ENCODE results near the gene CYP2S1. TPM values are rescaled to one million over a fixed set of nuclear protein-coding genes. Genes with fewer than 3 reads are reported as not detected.
A peak's percentile ranks its signal among the peaks of the same experiment; 100 is the strongest.
"Not testable (repeated sequence)": the region's sequence is repeated elsewhere in the genome, so short reads cannot be mapped to it uniquely, and the experiment has no call there.

Gene CYP2S1
- total RNA-seq, 1 experiment from 2014 or later, result 6.8 TPM

DNA sequence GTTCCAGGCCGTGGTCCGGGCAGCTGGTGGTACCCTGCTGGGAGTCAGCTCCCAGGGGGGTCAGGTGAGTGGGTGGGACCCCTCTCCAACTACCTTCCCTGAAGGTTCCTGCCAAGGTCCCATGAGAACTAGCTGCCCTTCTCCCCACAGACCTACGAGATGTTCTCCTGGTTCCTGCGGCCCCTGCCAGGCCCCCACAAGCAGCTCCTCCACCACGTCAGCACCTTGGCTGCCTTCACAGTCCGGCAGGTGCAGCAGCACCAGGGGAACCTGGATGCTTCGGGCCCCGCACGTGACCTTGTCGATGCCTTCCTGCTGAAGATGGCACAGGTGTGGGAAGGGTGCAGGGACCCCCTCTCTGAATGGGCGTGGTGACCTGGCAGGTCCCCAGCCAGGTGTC, 5.5 kb downstream of the CYP2S1 start:
- Histone ChIP-seq H3K4me3 (no peak overlapping the region), H3F3A (ENCODE audit: insufficient read depth, low read depth) (0 out of 2 replicates have a peak, but pooled peaks cover 5% of the 10 kb centered on the region), H3K9me3 (ENCODE audit: insufficient read depth, low read depth) (no peaks in the 10 kb centered on the region), H3K4me2 (no peak overlapping the region), H3K27ac (no peak overlapping the region), H3K4me1 (replicated peaks; ENCODE audit: insufficient read depth) (no peaks in the 10 kb centered on the region), H3K36me3 (ENCODE audit: low read depth) (no peaks in the 10 kb centered on the region), H2AFZ (no peak overlapping the region), H4K20me1 (ENCODE audit: insufficient read depth) (no peaks in the 10 kb centered on the region), H3K9me2 (ENCODE audit: insufficient read depth) (no peaks in the 10 kb centered on the region), H3K79me2 (ENCODE audit: low read depth) (no peaks in the 10 kb centered on the region), H3K27me3 (ENCODE audit: insufficient read depth, low read depth) (no peaks in the 10 kb centered on the region)
- ChIA-PET CTCF (no interaction called here), POLR2A (ENCODE audit: unreplicated experiment) (interaction anchor here (0.6 kb wide), 1 partner anchor 182 kb away, joined by 3 read pairs; no protein-coding TSS in a partner anchor)
- no peak for TF ChIP-seq EZH2 (IDR thresholded peaks at IDR 0.05; ENCODE audit: low read depth)
- TF ChIP-seq, protein P1, sequence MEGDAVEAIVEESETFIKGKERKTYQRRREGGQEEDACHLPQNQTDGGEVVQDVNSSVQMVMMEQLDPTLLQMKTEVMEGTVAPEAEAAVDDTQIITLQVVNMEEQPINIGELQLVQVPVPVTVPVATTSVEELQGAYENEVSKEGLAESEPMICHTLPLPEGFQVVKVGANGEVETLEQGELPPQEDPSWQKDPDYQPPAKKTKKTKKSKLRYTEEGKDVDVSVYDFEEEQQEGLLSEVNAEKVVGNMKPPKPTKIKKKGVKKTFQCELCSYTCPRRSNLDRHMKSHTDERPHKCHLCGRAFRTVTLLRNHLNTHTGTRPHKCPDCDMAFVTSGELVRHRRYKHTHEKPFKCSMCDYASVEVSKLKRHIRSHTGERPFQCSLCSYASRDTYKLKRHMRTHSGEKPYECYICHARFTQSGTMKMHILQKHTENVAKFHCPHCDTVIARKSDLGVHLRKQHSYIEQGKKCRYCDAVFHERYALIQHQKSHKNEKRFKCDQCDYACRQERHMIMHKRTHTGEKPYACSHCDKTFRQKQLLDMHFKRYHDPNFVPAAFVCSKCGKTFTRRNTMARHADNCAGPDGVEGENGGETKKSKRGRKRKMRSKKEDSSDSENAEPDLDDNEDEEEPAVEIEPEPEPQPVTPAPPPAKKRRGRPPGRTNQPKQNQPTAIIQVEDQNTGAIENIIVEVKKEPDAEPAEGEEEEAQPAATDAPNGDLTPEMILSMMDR (conservative IDR thresholded peaks at IDR 0.05), result no peak
- no TSS peak for BruUV-seq (replicated peaks)
- no peak for DNase-seq
- intact Hi-C loops (cut with micrococcal nuclease; ENCODE audit: unreplicated experiment), result no loop called here

DNA sequence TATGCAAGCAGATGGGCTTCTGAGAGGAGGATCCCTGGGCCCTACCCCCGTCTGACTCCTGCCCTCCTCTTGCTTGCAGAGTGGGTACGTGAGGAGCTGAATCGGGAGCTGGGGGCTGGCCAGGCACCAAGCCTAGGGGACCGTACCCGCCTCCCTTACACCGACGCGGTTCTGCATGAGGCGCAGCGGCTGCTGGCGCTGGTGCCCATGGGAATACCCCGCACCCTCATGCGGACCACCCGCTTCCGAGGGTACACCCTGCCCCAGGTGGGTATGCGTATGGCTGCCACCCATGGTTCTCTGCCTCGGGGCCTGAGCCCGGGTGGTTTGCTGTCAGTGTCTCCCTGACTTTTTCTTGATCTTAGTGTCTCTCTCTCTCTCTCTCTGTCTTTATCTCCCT, 10.4 kb downstream of the CYP2S1 start:
- CTCF ChIA-PET, result no interaction called here
- intact Hi-C loops (cut with micrococcal nuclease; ENCODE audit: unreplicated experiment), result loop anchor here (5.0 to 10.0 kb wide), 3 partner anchors 49 to 371 kb away; partner anchors contain the start of gene CEACAM21

GRCh38 chr19:41204338-41204737, 11.3 kb downstream of the CYP2S1 start:
- BruUV-seq (replicated peaks); H3K4me2 ChIP-seq; H3F3A ChIP-seq (ENCODE audit: insufficient read depth, low read depth); H3K36me3 ChIP-seq (ENCODE audit: low read depth); H4K20me1 ChIP-seq (ENCODE audit: insufficient read depth); H3K27ac ChIP-seq; H3K9me3 ChIP-seq (ENCODE audit: insufficient read depth, low read depth); H3K4me1 ChIP-seq (replicated peaks; ENCODE audit: insufficient read depth); H3K9me2 ChIP-seq (ENCODE audit: insufficient read depth); H3K4me3 ChIP-seq; H2AFZ ChIP-seq; H3K27me3 ChIP-seq (ENCODE audit: insufficient read depth, low read depth); H3K79me2 ChIP-seq (ENCODE audit: low read depth): not testable (repeated sequence)
- CTCF ChIA-PET, result interaction anchor here (0.5 to 0.9 kb wide), 11 partner anchors 41 to 570 kb away, joined by 3 to 19 read pairs (median 6); no protein-coding TSS in a partner anchor
- intact Hi-C loops (cut with micrococcal nuclease; ENCODE audit: unreplicated experiment), result loop anchor here (1.0 to 10.0 kb wide), 5 partner anchors 50 to 370 kb away; partner anchors contain the start of gene CEACAM21
- POLR2A ChIA-PET (ENCODE audit: unreplicated experiment), result interaction anchor here (0.9 to 1.2 kb wide), 2 partner anchors 15 to 58 kb away, joined by 5 to 20 read pairs; partner anchors contain the start of gene AXL
- peak; percentile 69 to 78 for DNase-seq
- TF ChIP-seq, protein P1 (conservative IDR thresholded peaks at IDR 0.05), result peak; percentile 90

More for the DNA sequence above, 10.4 kb downstream of the CYP2S1 start:
- Histone ChIP-seq H3K9me3 (ENCODE audit: insufficient read depth, low read depth) (no peaks in the 10 kb centered on the region), H3F3A (ENCODE audit: insufficient read depth, low read depth) (0 out of 2 replicates have a peak, but pooled peaks cover 5% of the 10 kb centered on the region), H3K79me2 (ENCODE audit: low read depth) (no peaks in the 10 kb centered on the region), H3K27ac (no peak overlapping the region), H3K4me1 (replicated peaks; ENCODE audit: insufficient read depth) (no peaks in the 10 kb centered on the region), H3K36me3 (ENCODE audit: low read depth) (no peaks in the 10 kb centered on the region), H2AFZ (no peak overlapping the region), H3K9me2 (ENCODE audit: insufficient read depth) (no peaks in the 10 kb centered on the region), H3K4me3 (no peak overlapping the region), H3K27me3 (ENCODE audit: insufficient read depth, low read depth) (no peaks in the 10 kb centered on the region), H4K20me1 (ENCODE audit: insufficient read depth) (no peaks in the 10 kb centered on the region), H3K4me2 (no peak overlapping the region)
- TF ChIP-seq EZH2 (IDR thresholded peaks at IDR 0.05; ENCODE audit: low read depth), result no peak
- BruUV-seq (replicated peaks), result no TSS peak
- no peak for DNase-seq
- POLR2A ChIA-PET (ENCODE audit: unreplicated experiment), result no interaction called here

DNA sequence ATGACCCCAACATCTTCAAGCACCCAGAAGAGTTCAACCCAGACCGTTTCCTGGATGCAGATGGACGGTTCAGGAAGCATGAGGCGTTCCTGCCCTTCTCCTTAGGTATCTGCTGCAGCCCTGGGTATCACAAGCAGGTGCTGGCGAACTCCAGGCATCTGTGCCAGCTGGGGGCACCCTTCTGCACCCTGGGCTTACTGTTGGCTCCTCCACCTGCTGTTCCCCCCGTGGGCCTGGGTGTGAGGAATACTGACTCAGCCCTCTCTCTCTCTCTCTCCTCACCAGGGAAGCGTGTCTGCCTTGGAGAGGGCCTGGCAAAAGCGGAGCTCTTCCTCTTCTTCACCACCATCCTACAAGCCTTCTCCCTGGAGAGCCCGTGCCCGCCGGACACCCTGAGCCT, 13.0 kb downstream of the CYP2S1 start:
- no peak for TF ChIP-seq EZH2 (IDR thresholded peaks at IDR 0.05; ENCODE audit: low read depth)
- TF ChIP-seq, protein P1 (conservative IDR thresholded peaks at IDR 0.05), result no peak
- H3K4me2 ChIP-seq, result no peak overlapping the region
- POLR2A ChIA-PET (ENCODE audit: unreplicated experiment), result interaction anchor here (0.6 kb wide), 1 partner anchor 284 kb away, joined by 4 read pairs; no protein-coding TSS in a partner anchor
- no peak for DNase-seq
- no peaks in the 10 kb centered on the region for H3K4me1 ChIP-seq (replicated peaks; ENCODE audit: insufficient read depth)
- intact Hi-C loops (cut with micrococcal nuclease; ENCODE audit: unreplicated experiment), result loop anchor here (2.0 to 10.0 kb wide), 3 partner anchors 51 to 369 kb away; partner anchors contain the start of gene CEACAM21
- no peak overlapping the region for H3K4me3 ChIP-seq
- H3F3A ChIP-seq (ENCODE audit: insufficient read depth, low read depth), result no peaks in the 10 kb centered on the region
- no peak overlapping the region for H3K27ac ChIP-seq
- no peak overlapping the region for H2AFZ ChIP-seq
- no peaks in the 10 kb centered on the region for H4K20me1 ChIP-seq (ENCODE audit: insufficient read depth)
- no peaks in the 10 kb centered on the region for H3K9me3 ChIP-seq (ENCODE audit: insufficient read depth, low read depth)
- no peaks in the 10 kb centered on the region for H3K36me3 ChIP-seq (ENCODE audit: low read depth)
- H3K79me2 ChIP-seq (ENCODE audit: low read depth), result no peaks in the 10 kb centered on the region
- H3K27me3 ChIP-seq (ENCODE audit: insufficient read depth, low read depth), result no peaks in the 10 kb centered on the region
- CTCF ChIA-PET, result no interaction called here
- no TSS peak for BruUV-seq (replicated peaks)
- H3K9me2 ChIP-seq (ENCODE audit: insufficient read depth), result no peaks in the 10 kb centered on the region

Measured in PC-9 (cell line).